Uterus (tissue), 4 donors: Measurements from ENCODE around the gene MRNIP. TPM values are rescaled to one million over a fixed set of nuclear protein-coding genes. Genes with fewer than 3 reads are reported as not detected.
A peak's percentile ranks its signal among the peaks of the same experiment; 100 is the strongest.

ENCODE experiments used
- DNase-seq, 2 donors: peaks; one replicate each; pipeline ENCODE4 v3.0.0-alpha.2; 2019 to 2020
- H3K27ac ChIP-seq, 2 donors: fragments of 200-600 bp; sonication (generic); 1 replicate in 1 of 2; 2 replicates in 1 of 2; pipeline ENCODE4 v1.5.1; 2016 to 2018
- H3K27me3 ChIP-seq, 2 donors: fragments of 200-600 bp; sonication (generic); one replicate each; pipeline ENCODE4 v1.5.1; 2018 to 2019; ENCODE audit warnings: control low read depth in 1 of 2
- H3K36me3 ChIP-seq, 2 donors: fragments of 200-600 bp; sonication (generic); one replicate each; pipeline ENCODE4 v1.5.1; 2019; ENCODE audit warnings: control low read depth in 1 of 2
- H3K4me1 ChIP-seq, 2 donors: fragments of 200-600 bp; sonication (generic); one replicate each; pipeline ENCODE4 v1.5.1; 2018 to 2019; ENCODE audit warnings: control low read depth in 1 of 2
- H3K4me3 ChIP-seq, 2 donors: fragments of 200-600 bp; sonication (generic); 1 replicate in 1 of 2; 2 replicates in 1 of 2; pipeline ENCODE4 v1.5.1; 2018 to 2019; ENCODE audit warnings: mild to moderate bottlenecking in 1 of 2
- H3K9me3 ChIP-seq, 2 donors: fragments of 200-600 bp; sonication (generic); one replicate each; pipeline ENCODE4 v1.5.1; 2019; ENCODE audit warnings: control low read depth in 1 of 2
- POLR2A ChIP-seq, 2 donors: fragments of 450-650 bp; IDR thresholded peaks; one replicate each; pipeline ENCODE4 v1.6.1; 2016; ENCODE audit warnings: antibody characterized with exemption in 2 of 2, mild to moderate bottlenecking in 1 of 2, moderate library complexity in 1 of 2
- intact Hi-C: fragments of 100-400 bp; cut with DNase I; formaldehyde crosslinking; loops from one replicate; pipeline ENCODE4 v1.15.1; 2023; ENCODE audit warnings: low total_unique reads
- total RNA-seq, 4 donors: library from RNA; depleted of rRNA in 3 of 4; stranded (reverse); fragments of >200 nt in 3 of 4; gene quantifications; one replicate each; pipeline versions ENCODE4 v1.1.0 to v1.2.4, GENCODE V29; 2014 to 2023
- TF ChIP-seq, protein P1 (sequence below), 4 experiments: fragments of 200-600 bp in 2 of 4; fragments of 450-650 bp in 2 of 4; sonication (generic) in 2 of 4; IDR thresholded peaks; one replicate each; pipeline ENCODE4 v1.5.1; 2016 to 2019; ENCODE audit warnings: antibody characterized with exemption in 4 of 4, mild to moderate bottlenecking in 2 of 4, moderate library complexity in 1 of 4
- donor health status: DM: yes; HTN: yes; CAD: no.

Gene MRNIP
- total RNA-seq, 4 donors from 2014 or later = 16.8 to 138 (median 61.6) TPM

GRCh38 chr5:179806250-179807048, 52.2 kb downstream of the MRNIP start, which contains the start of gene MGAT4B:
MGAT4B (minus strand) TSS chr5:179806866; CDS start chr5:179806583, 283 bp downstream.
- no peaks in the 10 kb centered on the region for H3K36me3 ChIP-seq
- peak within 1 kb of the TSS; percentile 94 for H3K27ac ChIP-seq
- H3K4me1 ChIP-seq = peaks cover 0 to 6% of the 10 kb centered on the region in 2 donors
- no peaks in the 10 kb centered on the region for H3K27me3 ChIP-seq
- H3K9me3 ChIP-seq = no peaks in the 10 kb centered on the region
- H3K4me3 ChIP-seq = peak within 1 kb of the TSS; percentile 67 to 69
- DNase-seq = peak; percentile 58 to 76
- intact Hi-C loops = no loop called here
- TF ChIP-seq, protein P1, sequence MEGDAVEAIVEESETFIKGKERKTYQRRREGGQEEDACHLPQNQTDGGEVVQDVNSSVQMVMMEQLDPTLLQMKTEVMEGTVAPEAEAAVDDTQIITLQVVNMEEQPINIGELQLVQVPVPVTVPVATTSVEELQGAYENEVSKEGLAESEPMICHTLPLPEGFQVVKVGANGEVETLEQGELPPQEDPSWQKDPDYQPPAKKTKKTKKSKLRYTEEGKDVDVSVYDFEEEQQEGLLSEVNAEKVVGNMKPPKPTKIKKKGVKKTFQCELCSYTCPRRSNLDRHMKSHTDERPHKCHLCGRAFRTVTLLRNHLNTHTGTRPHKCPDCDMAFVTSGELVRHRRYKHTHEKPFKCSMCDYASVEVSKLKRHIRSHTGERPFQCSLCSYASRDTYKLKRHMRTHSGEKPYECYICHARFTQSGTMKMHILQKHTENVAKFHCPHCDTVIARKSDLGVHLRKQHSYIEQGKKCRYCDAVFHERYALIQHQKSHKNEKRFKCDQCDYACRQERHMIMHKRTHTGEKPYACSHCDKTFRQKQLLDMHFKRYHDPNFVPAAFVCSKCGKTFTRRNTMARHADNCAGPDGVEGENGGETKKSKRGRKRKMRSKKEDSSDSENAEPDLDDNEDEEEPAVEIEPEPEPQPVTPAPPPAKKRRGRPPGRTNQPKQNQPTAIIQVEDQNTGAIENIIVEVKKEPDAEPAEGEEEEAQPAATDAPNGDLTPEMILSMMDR (IDR thresholded peaks at IDR 0.05) = peak in 2 of 4 experiments; percentile 2 to 27
- peak in 1 of 2 donors; percentile 71 for TF ChIP-seq POLR2A (IDR thresholded peaks at IDR 0.05)

DNA sequence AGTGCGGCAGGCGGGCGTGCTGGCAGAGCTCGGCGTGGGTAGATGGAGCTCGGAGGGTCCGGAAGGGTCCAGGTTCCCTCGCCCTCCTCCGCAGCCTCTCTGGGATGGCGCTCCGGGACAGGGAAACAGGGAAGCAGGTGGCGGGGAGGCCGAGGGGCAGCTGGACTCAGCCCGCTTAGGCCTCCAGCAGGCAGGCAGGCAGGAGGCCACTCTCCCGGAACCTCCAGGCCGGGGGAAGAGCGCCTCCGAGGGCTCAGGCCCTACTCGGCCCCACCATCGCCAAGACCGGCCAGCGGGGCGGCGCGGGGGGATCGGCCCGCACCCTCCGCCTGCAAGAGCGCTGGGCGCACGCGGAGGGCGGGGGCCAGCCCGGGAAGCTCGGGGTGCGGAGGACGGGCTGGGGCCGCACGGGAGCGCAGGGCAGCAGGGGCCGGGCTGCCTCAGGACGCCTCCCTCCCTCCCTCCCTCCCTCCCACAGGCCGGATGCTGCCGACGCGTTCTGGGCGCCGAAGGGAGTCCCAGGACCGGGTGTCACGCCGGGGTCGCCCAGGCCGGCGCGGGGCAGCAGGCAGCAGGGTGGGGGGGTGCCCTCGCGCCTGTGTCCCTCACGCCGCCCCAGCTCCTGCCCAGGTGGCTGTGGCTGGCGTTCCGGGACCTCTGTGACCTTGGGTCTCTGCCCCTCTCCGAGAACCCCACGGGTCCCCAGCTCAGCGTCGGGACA, 52.9 kb downstream of the MRNIP start:
- H3K4me3 ChIP-seq = peak overlapping the region; percentile 67 to 69
- no peaks in the 10 kb centered on the region for H3K36me3 ChIP-seq
- peak overlapping the region; percentile 94 for H3K27ac ChIP-seq
- no peaks in the 10 kb centered on the region for H3K27me3 ChIP-seq
- intact Hi-C loops = no loop called here
- H3K4me1 ChIP-seq = peaks cover 0 to 6% of the 10 kb centered on the region in 2 donors
- DNase-seq = peak in 1 of 2 donors; percentile 29
- no peaks in the 10 kb centered on the region for H3K9me3 ChIP-seq
- TF ChIP-seq, protein P1 (IDR thresholded peaks at IDR 0.05) = peak in 2 of 4 experiments; percentile 3 to 6
- no peak for TF ChIP-seq POLR2A (IDR thresholded peaks at IDR 0.05)

- Histone ChIP-seq H3K36me3 (no peaks in the 10 kb centered on the region), H3K27ac (peak overlapping the region; percentile 94), H3K9me3 (no peaks in the 10 kb centered on the region), H3K4me3 (peak overlapping the region; percentile 67 to 69), H3K27me3 (no peaks in the 10 kb centered on the region), H3K4me1 (peaks cover 0 to 6% of the 10 kb centered on the region in 2 donors)
- TF ChIP-seq, protein P1 (IDR thresholded peaks at IDR 0.05) = no peak
- no peak for TF ChIP-seq POLR2A (IDR thresholded peaks at IDR 0.05)
- intact Hi-C loops = no loop called here
- no peak for DNase-seq
Observed at GRCh38 chr5:179805070-179805528, 53.5 kb downstream of the MRNIP start.

DNA sequence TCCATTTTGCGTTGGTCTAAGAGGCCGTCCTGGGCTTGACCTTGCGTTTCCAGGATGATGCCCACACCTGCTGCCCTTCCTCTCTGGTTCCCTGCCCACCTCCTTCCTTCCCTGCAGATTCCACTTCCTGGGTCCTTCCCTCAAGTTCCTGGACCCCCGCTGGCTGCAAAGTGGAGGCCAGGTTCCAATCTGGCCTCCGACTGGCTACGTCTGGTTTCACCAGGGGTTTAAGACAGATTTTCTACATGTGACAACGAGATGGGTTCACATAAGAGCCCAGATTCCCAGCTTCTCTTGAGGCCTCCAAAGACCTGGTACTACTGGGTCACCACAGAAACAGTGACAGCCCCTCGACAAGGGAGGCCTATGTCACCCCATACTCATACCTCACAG, 54.1 kb downstream of the MRNIP start:
- intact Hi-C loops = no loop called here
- Histone ChIP-seq H3K9me3 (no peaks in the 10 kb centered on the region), H3K4me1 (peaks cover 0 to 6% of the 10 kb centered on the region in 2 donors), H3K4me3 (no peak overlapping the region), H3K27ac (no peak overlapping the region), H3K36me3 (no peaks in the 10 kb centered on the region), H3K27me3 (no peaks in the 10 kb centered on the region)
- DNase-seq = no peak
- TF ChIP-seq, protein P1 (IDR thresholded peaks at IDR 0.05) = no peak
- no peak for TF ChIP-seq POLR2A (IDR thresholded peaks at IDR 0.05)
